Keratinocyte (primary cell): ENCODE data around the gene INPP5E. TPM values are rescaled to one million over a fixed set of nuclear protein-coding genes. Genes with fewer than 3 reads are reported as not detected.

ENCODE experiments used
- DNase-seq: peaks from one replicate; pipeline ENCODE4 v3.0.0-alpha.2; 2011; ENCODE audit warnings: low read depth, missing footprints, low spot score
- FAIRE-seq: peaks from 2 replicates; lab custom pipeline; 2011; peaks lifted over from hg19 to GRCh38; lab: Jason Lieb, UNC
- H2AFZ ChIP-seq: 2 replicates; pipeline ENCODE4 v1.6.0; 2012; ENCODE audit warnings: low read length, control low read depth, inconsistent platforms; ENCODE audit not compliant: control insufficient read depth
- H3K27ac ChIP-seq: 2 replicates; pipeline ENCODE4 v1.5.1; 2011; ENCODE audit warnings: low read length; ENCODE audit not compliant: control insufficient read depth, insufficient read depth
- H3K27me3 ChIP-seq: 3 replicates; pipeline ENCODE4 v1.6.0; 2011; ENCODE audit warnings: low read length; ENCODE audit not compliant: control insufficient read depth, insufficient read depth; ENCODE audit errors: extremely low read depth
- H3K36me3 ChIP-seq, 2 experiments: 2 replicates in 1 of 2; 3 replicates in 1 of 2; pipeline ENCODE4 v1.5.1; 2011; ENCODE audit warnings: low read length in 2 of 2, mild to moderate bottlenecking in 1 of 2; ENCODE audit not compliant: control insufficient read depth in 2 of 2, insufficient read depth in 2 of 2; ENCODE audit errors: extremely low read depth in 1 of 2
- H3K4me1 ChIP-seq: 3 replicates; pipeline ENCODE4 v1.5.1; 2011; ENCODE audit warnings: low read length; ENCODE audit not compliant: control insufficient read depth, insufficient read depth; ENCODE audit errors: extremely low read depth
- H3K4me2 ChIP-seq: 3 replicates; pipeline ENCODE4 v1.6.0; 2011; ENCODE audit warnings: low read depth, low read length; ENCODE audit not compliant: control insufficient read depth, insufficient read depth; ENCODE audit errors: extremely low read depth
- H3K4me3 ChIP-seq, 3 experiments: fragments of 200-600 bp in 1 of 3; sonication (generic) in 1 of 3; 2 replicates in 2 of 3; 3 replicates in 1 of 3; pipeline ENCODE4 v1.5.1; 2011 to 2016; ENCODE audit warnings: low read length in 3 of 3, mild to moderate bottlenecking in 3 of 3, control low read depth in 2 of 3, inconsistent platforms in 1 of 3, low read depth in 1 of 3, mixed read lengths in 1 of 3, mixed run types in 1 of 3, moderate library complexity in 1 of 3; ENCODE audit not compliant: control insufficient read depth in 2 of 3, insufficient read depth in 2 of 3; ENCODE audit errors: extremely low read depth in 1 of 3
- H3K79me2 ChIP-seq: 2 replicates; pipeline ENCODE4 v1.6.0; 2012; ENCODE audit warnings: low read length; ENCODE audit not compliant: control insufficient read depth, insufficient read depth
- H3K9ac ChIP-seq: 3 replicates; pipeline ENCODE4 v1.6.0; 2011; ENCODE audit warnings: low read length; ENCODE audit not compliant: control insufficient read depth, insufficient read depth; ENCODE audit errors: extremely low read depth
- H3K9me1 ChIP-seq: 3 replicates; pipeline ENCODE4 v1.6.0; 2011; ENCODE audit warnings: low read length; ENCODE audit not compliant: control insufficient read depth, insufficient read depth; ENCODE audit errors: extremely low read depth
- H3K9me3 ChIP-seq: 2 replicates; pipeline ENCODE4 v1.5.1; 2012; ENCODE audit warnings: low read depth, low read length; ENCODE audit not compliant: control insufficient read depth
- H4K20me1 ChIP-seq: 3 replicates; pipeline ENCODE4 v1.6.0; 2011; ENCODE audit warnings: low read length; ENCODE audit not compliant: control insufficient read depth, insufficient read depth; ENCODE audit errors: extremely low read depth
- EZH2 ChIP-seq: IDR thresholded peaks from one replicate; pipeline ENCODE4 v1.6.1; 2012; ENCODE audit warnings: inconsistent platforms, mild to moderate bottlenecking, low read length, moderate library complexity
- dilution Hi-C: fragments of 300-500 bp; cut with MboI; formaldehyde crosslinking; loops from one replicate; pipeline ENCODE4 v1.7.0; 2020; ENCODE audit warnings: low sequenced_read_pairs; ENCODE audit not compliant: extremely low pct_ligation_motif_present
- polyA plus RNA-seq, 5 experiments: library from polyadenylated mRNA; depleted of rRNA in 3 of 5; stranded (reverse) in 3 of 5; stranded (forward) in 1 of 5; unstranded in 1 of 5; fragments of >200 nt; gene quantifications; 1 replicate in 1 of 5; 2 replicates in 3 of 5; 3 replicates in 1 of 5; pipeline versions ENCODE4 v1.2.1 to v1.2.3, GENCODE V29; 2011 to 2012; ENCODE audit warnings: missing spikeins in 2 of 5, low read depth in 1 of 5, low replicate concordance in 1 of 5
- TF ChIP-seq, protein P1 (sequence below), 3 experiments: IDR thresholded peaks in 1 of 3; conservative IDR thresholded peaks in 1 of 3; optimal IDR thresholded peaks in 1 of 3; 2 replicates in 2 of 3; 3 replicates in 1 of 3; pipeline versions ENCODE3 to v1.5.1; 2011; ENCODE audit warnings: low read length in 3 of 3, mild to moderate bottlenecking in 3 of 3, moderate library complexity in 2 of 3, control low read depth in 1 of 3, inconsistent platforms in 1 of 3; ENCODE audit not compliant: insufficient read depth in 2 of 3; ENCODE audit errors: extremely low read depth in 1 of 3

The INPP5E gene
- polyA plus RNA-seq, 1 donor (not counting 4 experiments of a cell fraction or from before 2014, with no cell fraction given) = 4.4 TPM

DNA sequence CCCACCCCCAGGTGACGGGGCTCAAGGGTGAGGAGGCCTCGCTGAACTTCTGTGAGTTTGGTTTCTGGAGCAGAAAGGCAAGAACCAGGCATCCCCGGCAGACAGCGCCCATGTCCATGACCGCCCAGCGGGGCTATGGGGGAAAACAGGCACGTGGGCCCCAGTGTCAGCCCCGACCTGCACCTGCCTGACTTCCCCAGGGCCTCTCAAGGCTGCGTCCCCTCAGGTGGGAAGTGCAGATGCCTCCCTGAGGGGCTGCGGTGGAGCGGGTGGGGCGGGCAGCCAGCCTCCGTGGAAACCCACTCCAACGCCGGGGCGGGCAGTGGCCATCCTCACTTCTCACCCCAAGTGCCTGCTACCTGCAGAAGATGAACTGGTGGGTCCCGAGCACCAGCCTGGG, 59.3 kb downstream of the INPP5E start:
- Histone ChIP-seq H3K36me3 (peaks cover 25 to 44% of the 10 kb centered on the region in 2 experiments), H3K4me2 (no peak overlapping the region), H3K9ac (no peak overlapping the region), H2AFZ (no peak overlapping the region), H3K27ac (no peak overlapping the region), H3K4me1 (no peaks in the 10 kb centered on the region), H3K9me1 (no peaks in the 10 kb centered on the region), H3K79me2 (no peaks in the 10 kb centered on the region), H3K27me3 (no peaks in the 10 kb centered on the region), H3K4me3 (no peak overlapping the region), H3K9me3 (no peaks in the 10 kb centered on the region), H4K20me1 (peaks cover 2% of the 10 kb centered on the region)
- DNase-seq (no peak), FAIRE-seq (no peak)
- dilution Hi-C loops = no loop called here
- TF ChIP-seq EZH2 = no peak
- TF ChIP-seq, protein P1, sequence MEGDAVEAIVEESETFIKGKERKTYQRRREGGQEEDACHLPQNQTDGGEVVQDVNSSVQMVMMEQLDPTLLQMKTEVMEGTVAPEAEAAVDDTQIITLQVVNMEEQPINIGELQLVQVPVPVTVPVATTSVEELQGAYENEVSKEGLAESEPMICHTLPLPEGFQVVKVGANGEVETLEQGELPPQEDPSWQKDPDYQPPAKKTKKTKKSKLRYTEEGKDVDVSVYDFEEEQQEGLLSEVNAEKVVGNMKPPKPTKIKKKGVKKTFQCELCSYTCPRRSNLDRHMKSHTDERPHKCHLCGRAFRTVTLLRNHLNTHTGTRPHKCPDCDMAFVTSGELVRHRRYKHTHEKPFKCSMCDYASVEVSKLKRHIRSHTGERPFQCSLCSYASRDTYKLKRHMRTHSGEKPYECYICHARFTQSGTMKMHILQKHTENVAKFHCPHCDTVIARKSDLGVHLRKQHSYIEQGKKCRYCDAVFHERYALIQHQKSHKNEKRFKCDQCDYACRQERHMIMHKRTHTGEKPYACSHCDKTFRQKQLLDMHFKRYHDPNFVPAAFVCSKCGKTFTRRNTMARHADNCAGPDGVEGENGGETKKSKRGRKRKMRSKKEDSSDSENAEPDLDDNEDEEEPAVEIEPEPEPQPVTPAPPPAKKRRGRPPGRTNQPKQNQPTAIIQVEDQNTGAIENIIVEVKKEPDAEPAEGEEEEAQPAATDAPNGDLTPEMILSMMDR (optimal IDR thresholded peaks at IDR 0.05 in 1 of 3, IDR thresholded peaks at IDR 0.05 in 1 of 3, conservative IDR thresholded peaks at IDR 0.05 in 1 of 3; ENCODE audit: extremely low read depth in 1 of 3, insufficient read depth in 2 of 3, low read length in 3 of 3) = no peak

- no peak overlapping the region for H3K4me3 ChIP-seq
- no peaks in the 10 kb centered on the region for H3K79me2 ChIP-seq
- no peak for FAIRE-seq
- no peak overlapping the region for H2AFZ ChIP-seq
- no peaks in the 10 kb centered on the region for H3K9me3 ChIP-seq
- H4K20me1 ChIP-seq = peaks cover 2% of the 10 kb centered on the region
- H3K27ac ChIP-seq = no peak overlapping the region
- H3K27me3 ChIP-seq = no peaks in the 10 kb centered on the region
- TF ChIP-seq, protein P1 (optimal IDR thresholded peaks at IDR 0.05 in 1 of 3, IDR thresholded peaks at IDR 0.05 in 1 of 3, conservative IDR thresholded peaks at IDR 0.05 in 1 of 3; ENCODE audit: extremely low read depth in 1 of 3, insufficient read depth in 2 of 3, low read length in 3 of 3) = no peak
- no peak for TF ChIP-seq EZH2
- no peaks in the 10 kb centered on the region for H3K4me1 ChIP-seq
- H3K9ac ChIP-seq = no peak overlapping the region
- H3K4me2 ChIP-seq = no peak overlapping the region
- no peaks in the 10 kb centered on the region for H3K9me1 ChIP-seq
- DNase-seq = no peak
- dilution Hi-C loops = no loop called here
- peaks cover 25 to 44% of the 10 kb centered on the region in 2 experiments for H3K36me3 ChIP-seq
Measured at GRCh38 chr9:136379891-136380290, 59.8 kb downstream of the INPP5E start.
